SJCRH30 (cell line): ENCODE data around the gene STK31. TPM values are rescaled to one million over a fixed set of nuclear protein-coding genes. Genes with fewer than 3 reads are reported as not detected.
A peak's percentile ranks its signal among the peaks of the same experiment; 100 is the strongest.
"Not testable (repeated sequence)": the region's sequence is repeated elsewhere in the genome, so short reads cannot be mapped to it uniquely, and the experiment has no call there.

Source experiments
- DNase-seq, 2 experiments: peaks; one replicate each; pipeline ENCODE4 v3.0.0-alpha.2; 2015 to 2020
- H3K27ac ChIP-seq: fragments of 250-450 bp; sonication (Bioruptor Pico); 2 replicates; pipeline ENCODE4 v1.5.1; 2020; ENCODE audit warnings: mild to moderate bottlenecking, moderate library complexity
- H3K27me3 ChIP-seq: fragments of 250-450 bp; sonication (Bioruptor Pico); 2 replicates; pipeline ENCODE4 v1.5.1; 2020; ENCODE audit warnings: mild to moderate bottlenecking, moderate library complexity
- H3K36me3 ChIP-seq: fragments of 250-450 bp; sonication (Bioruptor Pico); 2 replicates; pipeline ENCODE4 v1.5.1; 2020; ENCODE audit warnings: mild to moderate bottlenecking, moderate library complexity
- H3K4me1 ChIP-seq: fragments of 250-450 bp; sonication (Bioruptor Pico); 2 replicates; pipeline ENCODE4 v1.5.1; 2020; ENCODE audit warnings: mild to moderate bottlenecking, moderate library complexity
- H3K4me3 ChIP-seq: fragments of 250-450 bp; sonication (Bioruptor Pico); 2 replicates; pipeline ENCODE4 v1.5.1; 2020; ENCODE audit warnings: mild to moderate bottlenecking, moderate library complexity
- H3K9me3 ChIP-seq: fragments of 250-450 bp; sonication (Bioruptor Pico); replicated peaks from 2 replicates; pipeline ENCODE4 v1.5.1; 2020; ENCODE audit warnings: mild to moderate bottlenecking, moderate library complexity
- total RNA-seq: library from RNA; depleted of rRNA; stranded (reverse); fragments of >200 nt; shearing (Covaris generic); gene quantifications from 2 replicates; pipeline ENCODE4 v1.2.3, GENCODE V29; 2014

The STK31 gene
- total RNA-seq, 1 experiment from 2014 or later, result 0.08 TPM

DNA sequence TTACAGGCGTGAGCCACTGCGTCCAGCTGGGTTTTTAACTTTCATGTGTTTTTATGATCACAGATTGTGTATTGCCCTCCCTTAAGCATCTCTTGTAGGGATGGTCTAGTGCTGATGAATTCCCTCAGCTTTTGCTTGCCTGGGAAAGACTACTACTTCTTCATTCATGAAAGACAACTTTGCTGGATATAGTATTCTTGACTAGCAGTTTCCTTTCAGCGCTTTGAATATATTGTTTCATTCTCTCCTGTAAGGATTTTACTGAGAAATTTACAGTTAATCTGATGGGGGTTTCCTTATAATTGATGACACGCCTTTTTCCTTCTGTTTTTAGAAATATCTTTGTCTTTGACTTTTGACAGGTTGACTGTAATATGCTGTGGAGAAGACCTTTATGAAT lies 33.2 kb downstream of the STK31 start:
- H3K4me3 ChIP-seq, result no peak overlapping the region
- H3K36me3 ChIP-seq, result no peaks in the 10 kb centered on the region
- no peak overlapping the region for H3K27ac ChIP-seq
- no peak for DNase-seq
- H3K4me1 ChIP-seq, result no peaks in the 10 kb centered on the region
- H3K9me3 ChIP-seq, result 0 out of 2 replicates have a peak, but pooled peaks cover 4% of the 10 kb centered on the region
- no peaks in the 10 kb centered on the region for H3K27me3 ChIP-seq

DNA sequence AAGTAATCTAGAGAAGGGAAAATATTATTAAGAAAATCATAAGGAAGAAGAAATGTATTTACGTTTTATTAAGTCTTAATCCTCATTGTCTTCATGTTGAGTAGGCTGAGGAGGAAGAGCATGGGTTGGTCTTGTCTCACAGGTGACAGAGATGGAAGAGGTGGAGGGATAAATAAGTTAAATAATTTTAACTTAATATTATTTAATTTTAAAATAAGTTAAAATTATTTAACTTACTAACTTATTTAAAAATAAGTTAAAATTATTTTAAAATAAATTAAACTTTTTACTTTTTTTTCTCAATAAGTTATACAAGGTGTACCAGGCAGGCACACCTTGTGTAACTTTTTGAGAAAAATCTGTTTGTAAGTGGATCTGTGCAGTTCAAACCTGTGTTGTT lies 36.6 kb downstream of the STK31 start:
- Histone ChIP-seq H3K27ac (no peak overlapping the region), H3K4me1 (no peaks in the 10 kb centered on the region), H3K9me3 (0 out of 2 replicates have a peak, but pooled peaks cover 4% of the 10 kb centered on the region), H3K36me3 (no peaks in the 10 kb centered on the region), H3K4me3 (no peak overlapping the region), H3K27me3 (no peaks in the 10 kb centered on the region)
- DNase-seq, result no peak

DNA sequence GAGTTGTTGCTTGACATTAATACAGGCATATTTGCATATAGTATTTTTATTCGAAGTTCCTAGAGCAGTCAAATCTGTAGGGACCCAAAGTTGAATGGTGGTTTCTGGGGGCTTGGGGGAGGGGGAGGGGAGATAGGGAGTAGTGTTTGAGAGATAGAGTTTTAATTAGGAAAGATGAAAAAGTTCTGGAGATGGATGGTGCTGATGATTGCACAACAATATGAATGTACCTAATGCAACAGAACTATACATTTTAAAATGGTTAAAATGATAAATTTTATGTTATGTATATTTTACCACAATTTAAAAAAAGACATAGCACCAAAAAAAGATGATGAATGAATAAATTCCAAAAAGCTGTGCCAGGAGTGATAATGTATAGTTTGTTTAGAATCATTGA lies 41.8 kb downstream of the STK31 start:
- H3K27me3 ChIP-seq, result no peaks in the 10 kb centered on the region
- no peak overlapping the region for H3K4me3 ChIP-seq
- no peak overlapping the region for H3K27ac ChIP-seq
- H3K9me3 ChIP-seq, result no peaks in the 10 kb centered on the region
- peaks cover 2% of the 10 kb centered on the region; the same call in 1 of the 2 replicates for H3K4me1 ChIP-seq
- no peaks in the 10 kb centered on the region for H3K36me3 ChIP-seq
- DNase-seq, result no peak

DNA sequence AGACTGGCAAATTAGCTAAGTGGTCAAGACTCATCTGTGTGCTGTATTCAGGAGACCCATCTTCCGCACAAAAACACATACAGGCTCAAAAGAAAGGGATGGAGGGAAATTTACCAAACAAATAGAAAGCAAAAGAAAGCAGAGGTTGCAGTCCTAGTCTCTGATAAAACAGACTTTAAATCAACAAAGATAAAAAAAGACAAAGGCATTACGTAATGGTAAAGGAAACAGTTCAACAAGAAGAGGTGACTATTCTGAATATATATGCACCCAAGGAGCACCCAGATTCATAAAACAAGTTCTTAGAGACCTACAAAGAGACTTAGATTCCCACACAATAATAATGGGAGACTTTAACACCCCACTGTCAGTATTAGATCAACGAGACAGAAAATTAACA lies 48.8 kb downstream of the STK31 start:
- not testable (repeated sequence) for H3K4me3 ChIP-seq, H3K27ac ChIP-seq, DNase-seq, H3K27me3 ChIP-seq, H3K9me3 ChIP-seq, H3K36me3 ChIP-seq
- peaks cover 16% of the 10 kb centered on the region for H3K4me1 ChIP-seq

DNA sequence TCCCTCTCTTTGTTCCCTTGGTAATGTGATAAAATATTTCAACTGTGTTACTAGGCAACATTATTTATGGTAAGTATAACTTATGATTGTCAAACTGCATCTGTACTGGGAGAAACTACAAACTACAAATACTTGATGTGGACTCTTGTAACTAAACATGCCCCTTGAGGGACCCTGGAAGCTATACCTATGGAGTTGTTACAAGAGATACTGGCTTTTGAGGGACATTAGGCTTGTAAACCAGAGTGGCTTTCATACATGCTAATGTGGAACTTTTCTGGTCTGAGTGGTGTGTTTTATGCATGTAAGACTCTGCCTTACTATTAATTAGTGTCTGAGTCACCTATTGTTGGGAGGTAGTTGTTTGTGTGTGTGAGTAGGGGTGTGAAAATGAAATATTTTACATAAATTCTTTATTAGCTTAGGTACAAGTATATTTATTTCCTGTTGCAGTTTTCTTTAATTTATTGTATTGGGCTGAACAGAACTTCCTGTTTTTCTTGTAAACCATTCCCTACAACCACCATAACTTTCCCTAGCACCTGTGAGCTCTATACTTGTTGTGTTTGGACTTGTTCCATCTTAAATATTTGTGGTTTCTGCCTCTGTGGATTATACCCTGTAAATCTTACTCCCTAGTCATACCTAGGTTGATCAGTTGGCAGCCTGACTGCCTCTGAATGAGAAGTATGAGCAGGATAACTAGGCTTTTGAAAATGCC lies 49.8 kb downstream of the STK31 start:
- no peaks in the 10 kb centered on the region for H3K36me3 ChIP-seq
- H3K27ac ChIP-seq, result no peak overlapping the region
- H3K9me3 ChIP-seq, result no peaks in the 10 kb centered on the region
- H3K4me3 ChIP-seq, result no peak overlapping the region
- H3K4me1 ChIP-seq, result peaks cover 16% of the 10 kb centered on the region
- DNase-seq, result peak; percentile 31 to 73
- no peaks in the 10 kb centered on the region for H3K27me3 ChIP-seq

DNA sequence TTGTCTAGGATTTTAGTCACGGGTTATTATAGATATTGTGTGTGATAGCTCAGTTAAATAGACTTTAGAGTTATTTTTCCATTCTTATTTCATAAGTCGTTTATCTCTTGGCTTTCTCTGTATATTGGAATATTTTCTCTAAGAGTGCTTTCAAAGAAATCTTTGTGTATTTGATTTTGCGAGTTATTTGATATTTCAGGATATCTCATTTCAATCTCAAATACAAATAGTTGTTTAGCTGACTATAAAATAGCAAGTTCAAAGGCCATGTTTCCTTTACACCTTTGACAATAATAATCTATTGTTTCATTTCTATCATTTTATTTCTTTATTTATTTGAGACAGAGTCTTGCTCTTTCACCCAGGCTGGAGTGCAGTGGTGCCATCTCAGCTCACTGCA lies 55.9 kb downstream of the STK31 start:
- no peak overlapping the region for H3K27ac ChIP-seq
- no peaks in the 10 kb centered on the region for H3K36me3 ChIP-seq
- peaks cover under 1% of the 10 kb centered on the region for H3K4me1 ChIP-seq
- H3K9me3 ChIP-seq, result no peaks in the 10 kb centered on the region
- DNase-seq, result no peak
- no peaks in the 10 kb centered on the region for H3K27me3 ChIP-seq
- no peak overlapping the region for H3K4me3 ChIP-seq

DNA sequence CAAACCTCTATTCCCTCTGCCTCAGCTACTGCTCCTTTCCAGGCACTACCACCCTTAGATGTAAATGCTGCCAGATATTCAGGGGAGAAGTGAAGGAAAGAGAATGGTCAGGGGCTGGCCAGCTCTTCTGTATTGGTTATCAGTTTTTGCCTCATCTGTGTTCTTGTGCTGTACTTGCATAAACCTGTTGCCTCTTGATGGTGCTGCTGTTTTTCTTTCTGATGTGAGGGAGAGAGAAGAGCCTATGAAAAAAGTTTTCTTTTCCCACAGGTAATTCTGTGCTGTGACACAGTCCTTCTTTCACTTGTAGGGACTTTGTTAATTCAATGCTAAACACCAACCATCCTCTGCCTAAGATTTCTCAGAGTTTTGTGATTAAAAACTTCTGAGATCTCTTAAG lies 57.5 kb downstream of the STK31 start:
- no peaks in the 10 kb centered on the region for H3K27me3 ChIP-seq

DNA sequence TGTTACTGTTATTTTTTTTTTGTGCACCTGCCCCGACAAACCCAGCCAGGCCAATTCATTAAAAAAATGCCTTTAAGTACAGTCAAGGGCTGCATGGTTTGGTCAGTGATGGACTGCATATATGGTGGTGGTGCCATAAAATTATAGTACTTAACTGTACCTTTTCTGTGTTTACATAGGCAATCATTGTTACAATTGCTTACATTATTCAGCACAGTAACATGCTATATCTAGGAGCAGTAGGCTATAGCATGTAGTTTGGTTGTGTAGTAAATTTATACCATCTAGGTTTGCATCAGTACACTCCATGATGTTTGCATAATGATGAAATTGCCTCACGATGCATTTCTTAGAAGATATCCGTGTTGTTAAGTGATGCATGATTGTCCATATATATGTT lies 58.0 kb downstream of the STK31 start:
- Histone ChIP-seq H3K4me3 (no peak overlapping the region), H3K4me1 (no peaks in the 10 kb centered on the region), H3K36me3 (no peaks in the 10 kb centered on the region), H3K9me3 (no peaks in the 10 kb centered on the region), H3K27ac (no peak overlapping the region), H3K27me3 (no peaks in the 10 kb centered on the region)
- no peak for DNase-seq

More for the DNA sequence above, 57.5 kb downstream of the STK31 start:
- no peak for DNase-seq
- Histone ChIP-seq H3K27ac (no peak overlapping the region), H3K4me3 (no peak overlapping the region), H3K4me1 (no peaks in the 10 kb centered on the region), H3K36me3 (no peaks in the 10 kb centered on the region), H3K9me3 (no peaks in the 10 kb centered on the region)

DNA sequence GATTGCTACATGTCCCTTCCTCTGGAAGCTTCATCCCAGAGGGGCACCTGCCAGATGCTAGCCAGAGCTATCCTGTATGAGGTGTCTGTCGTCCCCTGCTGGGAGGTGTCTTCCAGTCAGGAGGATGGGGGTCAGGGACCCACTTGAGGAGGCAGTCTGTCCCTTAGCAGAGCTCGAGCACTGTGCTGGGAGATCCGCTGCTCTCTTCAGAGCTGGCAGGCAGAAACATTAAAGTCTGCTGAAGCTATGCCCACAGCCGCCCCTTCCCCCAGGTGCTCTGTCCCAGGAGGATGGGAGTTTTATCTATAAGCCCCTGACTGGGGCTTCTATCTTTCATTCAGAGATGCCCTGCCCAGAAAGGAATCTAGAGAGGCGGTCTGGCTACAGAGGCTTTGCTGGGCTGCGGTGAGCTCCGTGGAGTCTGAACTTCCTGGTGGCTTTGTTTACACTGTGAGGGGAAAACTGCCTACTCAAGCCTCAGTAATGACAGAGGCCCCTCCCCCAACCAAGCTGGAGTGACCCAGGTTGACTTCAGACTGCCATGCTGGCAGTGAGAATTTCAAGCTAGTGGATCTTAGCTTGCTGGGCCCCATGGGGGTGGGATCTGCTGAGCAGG lies 69.3 kb downstream of the STK31 start:
- not testable (repeated sequence) for H3K4me3 ChIP-seq, H3K4me1 ChIP-seq, DNase-seq, H3K36me3 ChIP-seq, H3K27me3 ChIP-seq, H3K9me3 ChIP-seq, H3K27ac ChIP-seq

DNA sequence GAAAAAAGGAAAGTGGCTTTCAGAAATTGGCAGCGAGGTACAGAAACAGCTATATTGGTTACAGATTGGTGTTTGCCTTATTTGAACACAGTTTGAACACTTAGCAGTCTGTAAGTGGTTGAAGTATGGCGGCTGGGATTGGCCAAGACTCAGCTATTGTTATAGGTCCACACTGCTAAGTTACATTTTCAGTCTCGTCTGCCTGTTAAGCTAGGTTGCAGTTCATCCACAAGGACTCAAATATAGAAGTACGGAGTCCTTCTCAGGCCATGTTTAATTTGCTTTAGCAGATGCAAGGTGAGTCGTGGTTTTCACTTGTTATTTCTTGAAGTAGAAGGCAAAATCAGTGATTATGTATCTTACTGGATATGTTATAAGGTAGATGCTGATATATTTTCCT lies 73.1 kb downstream of the STK31 start:
- H3K9me3 ChIP-seq, result no peaks in the 10 kb centered on the region
- H3K27ac ChIP-seq, result no peak overlapping the region
- no peak for DNase-seq
- no peak overlapping the region for H3K4me3 ChIP-seq
- no peaks in the 10 kb centered on the region for H3K27me3 ChIP-seq
- no peaks in the 10 kb centered on the region for H3K4me1 ChIP-seq
- H3K36me3 ChIP-seq, result no peaks in the 10 kb centered on the region

DNA sequence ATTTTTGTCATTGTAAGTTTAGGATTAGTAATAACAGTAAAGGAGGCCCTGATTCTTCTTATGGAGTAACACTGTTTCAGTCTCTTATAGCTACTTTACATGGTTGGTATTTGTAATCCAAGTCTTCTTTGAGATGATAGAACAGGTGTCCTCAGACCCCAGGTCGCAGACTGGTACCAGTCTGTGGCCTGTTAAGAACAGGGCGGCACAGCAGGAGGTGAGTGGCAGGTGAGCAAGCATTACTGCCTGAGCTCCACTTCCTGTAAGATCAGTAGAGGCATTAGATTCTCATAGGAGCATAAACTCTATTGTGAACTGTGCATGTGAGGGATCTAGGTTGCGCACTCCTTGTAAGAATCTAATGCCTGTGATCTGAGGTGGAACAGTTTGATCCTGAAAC lies 77.3 kb downstream of the STK31 start:
- H3K4me3 ChIP-seq, result no peak overlapping the region
- no peaks in the 10 kb centered on the region for H3K9me3 ChIP-seq
- no peaks in the 10 kb centered on the region for H3K27me3 ChIP-seq
- H3K4me1 ChIP-seq, result no peaks in the 10 kb centered on the region
- DNase-seq, result peak in 1 of 2 experiments; percentile 29
- no peak overlapping the region for H3K27ac ChIP-seq
- no peaks in the 10 kb centered on the region for H3K36me3 ChIP-seq

DNA sequence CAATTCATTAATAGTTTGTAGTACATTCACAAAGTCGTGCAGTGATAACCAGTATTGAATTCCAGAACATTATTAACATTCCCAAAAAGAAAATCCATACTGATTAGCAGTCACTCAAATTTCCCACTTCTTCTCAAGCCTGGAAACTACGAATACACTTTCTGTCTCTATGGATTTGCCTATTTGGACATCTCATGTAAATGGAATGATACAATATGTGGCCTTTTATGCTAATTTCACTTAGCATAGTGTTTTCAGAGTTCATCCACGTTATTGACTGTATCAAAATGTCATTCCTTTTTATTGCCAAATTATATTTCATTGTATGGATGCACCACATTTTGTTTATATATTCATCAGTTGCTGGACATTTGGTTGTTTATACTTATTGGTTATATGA lies 78.8 kb downstream of the STK31 start:
- Histone ChIP-seq H3K4me1 (no peaks in the 10 kb centered on the region), H3K9me3 (no peaks in the 10 kb centered on the region), H3K36me3 (no peaks in the 10 kb centered on the region), H3K4me3 (no peak overlapping the region), H3K27me3 (no peaks in the 10 kb centered on the region), H3K27ac (no peak overlapping the region)
- DNase-seq, result no peak

DNA sequence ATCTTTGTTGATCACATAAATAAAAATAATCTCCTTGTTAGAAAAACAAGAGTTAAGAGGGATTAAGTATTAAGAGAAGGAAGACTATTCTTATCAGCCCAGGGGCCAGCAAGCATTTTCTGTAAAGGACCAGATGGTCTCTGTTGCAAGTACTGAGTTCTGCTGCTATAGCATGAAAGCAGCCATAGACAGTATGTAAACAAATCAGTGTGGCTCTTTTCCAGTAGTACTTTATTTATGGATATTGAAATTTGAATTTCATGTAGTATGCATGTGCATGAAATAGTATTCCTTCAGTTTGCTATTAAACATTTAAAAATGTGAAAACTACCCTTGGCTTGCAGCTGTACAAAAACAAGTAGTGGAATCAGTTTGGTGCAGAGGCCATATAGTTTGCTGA lies 81.7 kb downstream of the STK31 start:
- no peaks in the 10 kb centered on the region for H3K4me1 ChIP-seq
- no peaks in the 10 kb centered on the region for H3K36me3 ChIP-seq
- H3K27me3 ChIP-seq, result no peaks in the 10 kb centered on the region
- DNase-seq, result no peak
- H3K27ac ChIP-seq, result no peak overlapping the region
- no peak overlapping the region for H3K4me3 ChIP-seq
- H3K9me3 ChIP-seq, result 0 out of 2 replicates have a peak, but pooled peaks cover 5% of the 10 kb centered on the region

DNA sequence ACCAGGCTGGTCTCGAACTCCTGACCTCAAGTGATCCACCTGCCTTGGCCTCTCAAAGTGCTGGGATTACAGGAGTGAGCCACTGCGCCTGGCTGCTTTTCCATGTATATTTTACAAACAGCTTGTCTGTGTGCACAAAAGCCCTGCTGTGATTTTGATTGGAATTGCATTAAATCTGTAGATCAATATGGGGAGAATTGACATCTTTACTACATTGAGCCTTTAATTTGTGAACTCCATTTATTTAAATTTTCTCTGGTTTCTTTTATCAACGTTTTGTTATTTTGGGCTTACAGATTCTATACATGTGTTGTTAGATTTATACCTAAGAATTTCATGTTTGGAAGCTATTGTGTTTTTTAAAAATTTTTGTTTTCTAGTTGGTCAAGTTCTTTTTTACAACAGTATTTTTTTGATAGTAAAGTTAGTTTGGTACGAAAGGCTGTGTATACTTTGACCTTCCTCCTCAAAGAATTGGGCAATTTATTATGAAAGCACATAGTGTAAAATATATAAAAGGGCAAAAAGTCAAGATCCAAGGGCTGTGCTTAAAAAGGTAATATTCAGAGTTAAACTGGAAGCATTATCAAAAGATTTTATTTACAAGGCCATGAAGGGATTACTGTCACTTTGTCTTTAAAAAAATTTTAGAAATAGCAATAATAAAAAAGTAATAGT lies 92.8 kb downstream of the STK31 start:
- no peaks in the 10 kb centered on the region for H3K4me1 ChIP-seq
- no peaks in the 10 kb centered on the region for H3K27me3 ChIP-seq
- no peak for DNase-seq
- H3K36me3 ChIP-seq, result no peaks in the 10 kb centered on the region; the same call in 1 of the 2 replicates
- H3K4me3 ChIP-seq, result no peak overlapping the region
- no peak overlapping the region for H3K27ac ChIP-seq
- H3K9me3 ChIP-seq, result no peaks in the 10 kb centered on the region

DNA sequence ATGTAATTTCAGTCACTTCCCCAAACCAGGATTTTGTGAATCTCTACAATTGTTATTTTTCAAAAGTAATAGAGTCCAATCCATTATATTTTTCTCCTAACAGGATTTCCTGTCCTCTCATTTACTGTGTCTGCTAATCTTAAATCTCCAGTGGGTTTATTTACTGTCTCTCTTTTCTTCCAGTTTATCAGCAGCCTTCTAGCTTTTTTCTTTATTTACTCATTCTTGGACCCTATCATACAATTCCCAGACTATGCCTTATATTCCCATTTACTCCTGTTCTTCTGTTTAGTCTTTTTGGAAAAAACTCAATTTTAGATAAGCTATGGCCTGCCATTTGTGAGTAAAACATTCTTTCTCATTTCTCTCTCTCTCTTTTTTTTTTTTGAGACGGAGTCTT lies 94.7 kb downstream of the STK31 start:
- Histone ChIP-seq H3K27ac (no peak overlapping the region), H3K36me3 (no peaks in the 10 kb centered on the region; the same call in 1 of the 2 replicates), H3K9me3 (peaks cover 3% of the 10 kb centered on the region; the same call in 1 of the 2 replicates), H3K4me3 (no peak overlapping the region), H3K4me1 (no peaks in the 10 kb centered on the region), H3K27me3 (no peaks in the 10 kb centered on the region)
- no peak for DNase-seq
